ENCODE measurements around the gene AJAP1.

GRCh38 chr1:4631321-4631720 lies 23.1 kb upstream of the AJAP1 start:
- TF ChIP-seq CTCF (IDR thresholded peaks at IDR 0.05): no peak
- no peak for TF ChIP-seq POLR2A (IDR thresholded peaks at IDR 0.05)
- TF ChIP-seq EP300 (IDR thresholded peaks at IDR 0.05): no peak
